Endothelial cell of umbilical vein (primary cell): ENCODE results near the gene FBXW7. TPM values are rescaled to one million over a fixed set of nuclear protein-coding genes. Genes with fewer than 3 reads are reported as not detected.

Source experiments
- BruUV-seq: library from RNA; stranded (reverse); fragments of 400-500 nt; replicated peaks from 2 replicates; lab custom pipeline; 2021; lab: Mats Ljungman, UMichigan
- CTCF ChIA-PET: fragments of 300-600, 350-600 bp; sonication (Branson Sonifier 250); formaldehyde crosslinking; loops from one replicate; lab custom pipeline; 2021; ENCODE audit warnings: antibody characterized with exemption, inconsistent platforms; lab: Charles Lee
- POLR2A ChIA-PET: fragments of 300-600, 350-600 bp; sonication (Branson Sonifier 250); formaldehyde crosslinking; loops from one replicate; lab custom pipeline; 2021; ENCODE audit warnings: antibody characterized with exemption, inconsistent platforms; lab: Charles Lee
- DNase-seq: peaks from one replicate; pipeline ENCODE4 v3.0.0-alpha.2; 2011; ENCODE audit warnings: low read depth, low spot score
- FAIRE-seq: peaks from 2 replicates; lab custom pipeline; 2011; peaks lifted over from hg19 to GRCh38; lab: Jason Lieb, UNC
- H2AFZ ChIP-seq: 2 replicates; pipeline ENCODE4 v1.6.0; 2012; ENCODE audit warnings: low read depth, low read length, control low read depth, inconsistent platforms
- H3K27ac ChIP-seq: 2 replicates; pipeline ENCODE4 v1.5.1; 2011; ENCODE audit warnings: low read depth, mild to moderate bottlenecking, control low read depth, low read length, moderate library complexity; ENCODE audit not compliant: insufficient read depth
- H3K27me3 ChIP-seq, 2 experiments: 2 replicates each; pipeline versions ENCODE4 v1.6.0 to v1.6.1; 2011; ENCODE audit warnings: low read length in 2 of 2, mixed read lengths in 1 of 2; ENCODE audit not compliant: control insufficient read depth in 2 of 2, insufficient read depth in 2 of 2
- H3K36me3 ChIP-seq, 2 experiments: 2 replicates in 1 of 2; 3 replicates in 1 of 2; pipeline ENCODE4 v1.5.1; 2011; ENCODE audit warnings: low read length in 2 of 2, mild to moderate bottlenecking in 1 of 2, moderate library complexity in 1 of 2; ENCODE audit not compliant: control insufficient read depth in 2 of 2, insufficient read depth in 2 of 2; ENCODE audit errors: extremely low read depth in 1 of 2
- H3K4me1 ChIP-seq: 3 replicates; pipeline ENCODE4 v1.5.1; 2011; ENCODE audit warnings: mild to moderate bottlenecking, low read length; ENCODE audit not compliant: control insufficient read depth, insufficient read depth; ENCODE audit errors: extremely low read depth
- H3K4me2 ChIP-seq: 2 replicates; pipeline ENCODE4 v1.6.1; 2011; ENCODE audit warnings: low read length, control low read depth, mixed read lengths; ENCODE audit not compliant: insufficient read depth
- H3K4me3 ChIP-seq, 3 experiments: fragments of 200-600 bp in 1 of 3; sonication (generic), shearing (Covaris generic) in 1 of 3; replicated peaks in 1 of 3; 2 replicates each; pipeline ENCODE4 v1.5.1; 2011 to 2016; ENCODE audit warnings: control low read depth in 3 of 3, low read length in 3 of 3, mild to moderate bottlenecking in 2 of 3, inconsistent platforms in 1 of 3, low read depth in 1 of 3, moderate library complexity in 1 of 3; ENCODE audit not compliant: insufficient read depth in 1 of 3
- H3K79me2 ChIP-seq: 2 replicates; pipeline ENCODE4 v1.6.0; 2012; ENCODE audit warnings: low read length, inconsistent platforms; ENCODE audit not compliant: control insufficient read depth, insufficient read depth
- H3K9ac ChIP-seq: replicated peaks from 2 replicates; pipeline ENCODE3; 2011; ENCODE audit warnings: low read length, control low read depth; ENCODE audit not compliant: insufficient read depth; ENCODE audit errors: extremely low read depth
- H3K9me1 ChIP-seq: replicated peaks from 3 replicates; pipeline ENCODE4 v1.6.0; 2011; ENCODE audit warnings: mild to moderate bottlenecking, low read length; ENCODE audit not compliant: control insufficient read depth, insufficient read depth; ENCODE audit errors: extremely low read depth
- H3K9me3 ChIP-seq: replicated peaks from 2 replicates; pipeline ENCODE4 v1.5.1; 2012; ENCODE audit warnings: low read length, inconsistent platforms; ENCODE audit not compliant: control insufficient read depth, insufficient read depth
- H4K20me1 ChIP-seq: replicated peaks from 2 replicates; pipeline ENCODE3; 2011; ENCODE audit warnings: mild to moderate bottlenecking, low read length; ENCODE audit not compliant: control insufficient read depth, insufficient read depth; ENCODE audit errors: extremely low read depth
- CTCF ChIP-seq, 2 donors: IDR thresholded peaks; 1 replicate in 1 of 2; 2 replicates in 1 of 2; pipeline ENCODE4 v1.5.1; 2011; ENCODE audit warnings: low read length in 2 of 2, mild to moderate bottlenecking in 2 of 2, moderate library complexity in 2 of 2, control low read depth in 1 of 2, inconsistent platforms in 1 of 2, low read depth in 1 of 2; ENCODE audit not compliant: insufficient read depth in 1 of 2; ENCODE audit errors: extremely low read depth in 1 of 2
- EZH2 ChIP-seq: IDR thresholded peaks from 2 replicates; pipeline ENCODE4 v1.6.1; 2012; ENCODE audit warnings: borderline replicate concordance, low read depth, mild to moderate bottlenecking, moderate library complexity, low read length, inconsistent platforms; ENCODE audit not compliant: severe bottlenecking
- FOS ChIP-seq: IDR thresholded peaks from 2 replicates; pipeline ENCODE4 v1.6.1; 2011; ENCODE audit warnings: mild to moderate bottlenecking, low read length, moderate library complexity, borderline replicate concordance; ENCODE audit not compliant: insufficient read depth
- GATA2 ChIP-seq: IDR thresholded peaks from 2 replicates; pipeline ENCODE4 v1.7.0; 2011; ENCODE audit warnings: low read depth, mild to moderate bottlenecking, moderate library complexity, mixed read lengths, low read length; ENCODE audit not compliant: insufficient read length, insufficient read depth
- JUN ChIP-seq: IDR thresholded peaks from 2 replicates; pipeline ENCODE4 v1.6.1; 2011; ENCODE audit warnings: borderline replicate concordance, low read depth; ENCODE audit not compliant: insufficient read length, insufficient read depth
- MAX ChIP-seq: IDR thresholded peaks from 2 replicates; pipeline ENCODE4 v1.6.1; 2011; ENCODE audit not compliant: insufficient read depth, insufficient read length
- MYC ChIP-seq: IDR thresholded peaks from one replicate; pipeline ENCODE4 v1.6.1; 2011; ENCODE audit warnings: mild to moderate bottlenecking, low read depth, low read length
- POLR2A ChIP-seq: IDR thresholded peaks from 2 replicates; pipeline ENCODE4 v1.6.1; 2012; ENCODE audit warnings: low read depth, mild to moderate bottlenecking, control low read depth, low read length
- POLR2AphosphoS5 ChIP-seq: IDR thresholded peaks from 2 replicates; pipeline ENCODE4 v1.6.1; 2012; ENCODE audit warnings: low read depth, mild to moderate bottlenecking, control low read depth, low read length, moderate library complexity; ENCODE audit not compliant: insufficient read depth
- dilution Hi-C: fragments of 300-500 bp; cut with MboI; formaldehyde crosslinking; loops from one replicate; pipeline ENCODE4 v1.15.0; 2019; ENCODE audit warnings: low sequenced_read_pairs; ENCODE audit not compliant: extremely low pct_ligation_motif_present
- intact Hi-C: fragments of 100-400 bp; cut with micrococcal nuclease; formaldehyde crosslinking; loops from one replicate; pipeline ENCODE4 v1.10.0; 2022
- polyA plus RNA-seq, 4 experiments: library from polyadenylated mRNA; depleted of rRNA in 3 of 4; stranded (reverse) in 3 of 4; unstranded in 1 of 4; fragments of >200 nt; gene quantifications; 2 replicates each; pipeline versions ENCODE4 v1.2.1 to v1.2.3, GENCODE V29; 2011 to 2012; ENCODE audit warnings: missing spikeins in 1 of 4
- total RNA-seq: library from RNA; stranded (reverse); gene quantifications from 2 replicates; pipeline ENCODE4 v1.2.3, GENCODE V29; 2021

The FBXW7 gene
- total and polyA plus RNA-seq, 2 donors (not counting 3 experiments of a cell fraction or from before 2014, with no cell fraction given) = 7.0 to 28.1 TPM

GRCh38 chr4:152363904-152364303 lies 172.0 kb downstream of the FBXW7 start:
- Histone ChIP-seq H4K20me1 (no peaks in the 10 kb centered on the region), H3K4me2 (no peak overlapping the region), H3K9me1 (no peaks in the 10 kb centered on the region), H2AFZ (no peak overlapping the region), H3K36me3 (no peaks in the 10 kb centered on the region), H3K9me3 (no peaks in the 10 kb centered on the region), H3K4me3 (no peak overlapping the region), H3K9ac (no peak overlapping the region), H3K79me2 (no peaks in the 10 kb centered on the region), H3K27me3 (no peaks in the 10 kb centered on the region), H3K4me1 (no peaks in the 10 kb centered on the region), H3K27ac (no peak overlapping the region)
- CTCF ChIA-PET = interaction anchor here (2.3 kb wide), 1 partner anchor 8 kb away, joined by 9 read pairs; no protein-coding TSS in a partner anchor
- POLR2A ChIA-PET = no interaction called here
- intact Hi-C loops (no loop called here), dilution Hi-C loops (no loop called here)
- no TSS peak for BruUV-seq
- DNase-seq (no peak), FAIRE-seq (no peak)
- no peak for TF ChIP-seq FOS
- TF ChIP-seq JUN = no peak
- TF ChIP-seq GATA2 = no peak
- TF ChIP-seq POLR2A = no peak
- TF ChIP-seq EZH2 = no peak
- no peak for TF ChIP-seq MYC
- TF ChIP-seq CTCF (IDR thresholded peaks at IDR 0.05; ENCODE audit: extremely low read depth in 1 of 2, insufficient read depth in 1 of 2, low read depth in 1 of 2, low read length in 2 of 2) = no peak
- no peak for TF ChIP-seq MAX
- TF ChIP-seq POLR2AphosphoS5 = no peak
